GM12878 (cell line): Measurements from ENCODE around the gene KCNK5. TPM values are rescaled to one million over a fixed set of nuclear protein-coding genes. Genes with fewer than 3 reads are reported as not detected.

Experiments
- ATAC-seq: fragments of 200-7000 bp; cut with Tn5 transposase; 3 replicates; pipeline ENCODE4 v1.9.1; 2020; ENCODE audit warnings: mild to moderate bottlenecking, moderate library complexity
- BruUV-seq: library from RNA; stranded (reverse); fragments of 400-500 nt; replicated peaks from 2 replicates; lab custom pipeline; 2021; lab: Mats Ljungman, UMichigan
- CTCF ChIA-PET: fragments of 300-600 bp; sonication (Branson Sonifier 250); formaldehyde crosslinking; extraction: SDS; loops from one replicate; lab custom pipeline; 2021; ENCODE audit warnings: inconsistent platforms; lab: Yijun Ruan, JAX
- POLR2A ChIA-PET: fragments of 350-600 bp; formaldehyde crosslinking; extraction: SDS; loops from one replicate; lab custom pipeline; 2021; ENCODE audit warnings: inconsistent platforms; lab: Charles Lee
- RAD21 ChIA-PET: fragments of 300-600 bp; sonication (Branson Sonifier 250); formaldehyde crosslinking; loops from one replicate; lab custom pipeline; 2023; ENCODE audit warnings: antibody characterized with exemption; ENCODE audit not compliant: unreplicated experiment; lab: Charles Lee
- SMC1A ChIA-PET: fragments of 300-600 bp; sonication (Branson Sonifier 250); formaldehyde crosslinking; loops from one replicate; lab custom pipeline; 2023; ENCODE audit not compliant: unreplicated experiment, uncharacterized antibody; lab: Charles Lee
- DNase-seq: peaks from one replicate; pipeline ENCODE4 v3.0.0-alpha.2; 2011; ENCODE audit warnings: low read depth, low spot score
- FAIRE-seq: peaks from 3 replicates; lab custom pipeline; 2011; peaks lifted over from hg19 to GRCh38; lab: Jason Lieb, UNC
- H2AFZ ChIP-seq: 2 replicates; pipeline ENCODE4 v1.6.0; 2011; ENCODE audit warnings: low read depth, low read length, control low read depth; ENCODE audit not compliant: control insufficient read depth
- H3K27ac ChIP-seq: 2 replicates; pipeline ENCODE4 v1.5.1; 2011; ENCODE audit warnings: control low read depth; ENCODE audit not compliant: control insufficient read depth, insufficient read depth
- H3K27me3 ChIP-seq, 2 experiments: replicated peaks in 1 of 2; 2 replicates each; pipeline versions ENCODE4 v1.6.0 to v1.6.1; 2011; ENCODE audit warnings: low read length in 1 of 2; ENCODE audit not compliant: control insufficient read depth in 2 of 2, insufficient read depth in 2 of 2
- H3K36me3 ChIP-seq, 2 experiments: 2 replicates each; pipeline ENCODE4 v1.5.1; 2011; ENCODE audit warnings: low read length in 1 of 2; ENCODE audit not compliant: control insufficient read depth in 2 of 2, insufficient read depth in 2 of 2
- H3K4me1 ChIP-seq: 2 replicates; pipeline ENCODE4 v1.6.1; 2011; ENCODE audit warnings: mild to moderate bottlenecking, low read length, moderate library complexity, mixed read lengths; ENCODE audit not compliant: control insufficient read depth, insufficient read depth
- H3K4me2 ChIP-seq: 2 replicates; pipeline ENCODE4 v1.6.0; 2011; ENCODE audit warnings: control low read depth; ENCODE audit not compliant: control insufficient read depth, insufficient read depth
- H3K4me3 ChIP-seq: fragments of 200-600 bp; sonication (generic); 2 replicates; pipeline ENCODE4 v1.5.1; 2016
- H3K79me2 ChIP-seq: 2 replicates; pipeline ENCODE4 v1.6.0; 2011; ENCODE audit warnings: low read length; ENCODE audit not compliant: control insufficient read depth, insufficient read depth
- H3K9ac ChIP-seq: 2 replicates; pipeline ENCODE4 v1.8.0; 2011; ENCODE audit warnings: low read length, control low read depth, mixed read lengths; ENCODE audit not compliant: control insufficient read depth, insufficient read depth
- H3K9me3 ChIP-seq: replicated peaks from 3 replicates; pipeline ENCODE4 v1.5.1; 2011; ENCODE audit warnings: mild to moderate bottlenecking, low read length; ENCODE audit not compliant: control insufficient read depth, insufficient read depth
- H4K20me1 ChIP-seq: 2 replicates; pipeline ENCODE4 v1.6.0; 2011; ENCODE audit not compliant: control insufficient read depth, insufficient read depth
- BHLHE40 ChIP-seq, 2 experiments: fragments of 450-650 bp in 1 of 2; IDR thresholded peaks; 2 replicates each; pipeline ENCODE4 v1.6.1; 2011 to 2017; ENCODE audit warnings: low read depth in 2 of 2, borderline replicate concordance in 1 of 2, improper control_type of control experiment in 1 of 2, low read length in 1 of 2, mild to moderate bottlenecking in 1 of 2
- CREB1 ChIP-seq: IDR thresholded peaks from 2 replicates; pipeline ENCODE4 v1.6.1; 2012; ENCODE audit warnings: low read depth, mild to moderate bottlenecking, inconsistent platforms
- ESRRA ChIP-seq: IDR thresholded peaks from 2 replicates; pipeline ENCODE4 v1.6.1; 2012; ENCODE audit warnings: mild to moderate bottlenecking, low read length, improper control_type of control experiment
- EZH2 ChIP-seq: IDR thresholded peaks from 2 replicates; pipeline ENCODE4 v1.6.1; 2012; ENCODE audit warnings: low read depth, mild to moderate bottlenecking, control low read depth, inconsistent platforms, low read length, borderline replicate concordance; ENCODE audit not compliant: control insufficient read depth
- HCFC1 ChIP-seq: fragments of 150-350 bp; IDR thresholded peaks from 2 replicates; pipeline ENCODE4 v1.6.1; 2014; ENCODE audit warnings: low read length
- KLF5 ChIP-seq: fragments of 450-650 bp; IDR thresholded peaks from 2 replicates; pipeline ENCODE4 v1.6.1; 2014; ENCODE audit warnings: mild to moderate bottlenecking; ENCODE audit not compliant: partially characterized antibody
- MTA3 ChIP-seq: IDR thresholded peaks from 2 replicates; pipeline ENCODE4 v1.6.1; 2012; ENCODE audit warnings: low read length, inconsistent platforms, borderline replicate concordance
- NFXL1 ChIP-seq: fragments of 450-650 bp; IDR thresholded peaks from 2 replicates; pipeline ENCODE4 v1.6.1; 2017; ENCODE audit warnings: antibody characterized with exemption, mild to moderate bottlenecking, borderline replicate concordance
- NFYB ChIP-seq: IDR thresholded peaks from 2 replicates; pipeline ENCODE4 v1.6.1; 2011; ENCODE audit warnings: low read depth, mild to moderate bottlenecking, low read length, improper control_type of control experiment, moderate library complexity; ENCODE audit not compliant: insufficient read depth
- RBBP5 ChIP-seq: fragments of 200-600 bp; sonication (generic); conservative IDR thresholded peaks from 2 replicates; pipeline ENCODE4 v1.6.1; 2016
- STAT3 ChIP-seq: IDR thresholded peaks from 2 replicates; pipeline ENCODE4 v1.6.1; 2011; ENCODE audit warnings: low read depth, low read length, improper control_type of control experiment
- ZNF274 ChIP-seq: IDR thresholded peaks from one replicate; pipeline ENCODE4 v1.8.0; 2011; ENCODE audit not compliant: insufficient read length, insufficient read depth
- WGBS: methylation state at CpG from one replicate; pipeline ENCODE4 v1.1.6; 2016; ENCODE audit warnings: low lambda C conversion rate; ENCODE audit not compliant: insufficient replicate concordance, insufficient coverage; ENCODE audit errors: missing lambda C conversion rate; 5-methylcytosine and 5-hydroxymethylcytosine counted together
- in situ Hi-C: fragments of 300-500 bp; cut with MboI; formaldehyde crosslinking; loops from 9 replicates; pipeline ENCODE4 v1.14.3; 2018; ENCODE audit warnings: mixed read lengths
- intact Hi-C: fragments of 100-400 bp; cut with micrococcal nuclease; formaldehyde crosslinking; loops from one replicate; pipeline ENCODE4 v1.14.2; 2022; ENCODE audit not compliant: unreplicated experiment
- polyA plus RNA-seq, 11 experiments: library from polyadenylated mRNA; depleted of rRNA in 4 of 11; unstranded in 6 of 11; stranded (reverse) in 5 of 11; fragments of >200 nt; fragmentation: Nextera tagmentation in 4 of 11; fragmentation: Illumina TruSeq in 1 of 11; extraction: Ambion mirVana in 4 of 11; extraction: Trizol in 1 of 11; gene quantifications; 1 replicate in 1 of 11; 2 replicates in 10 of 11; pipeline versions ENCODE4 v1.2.1 to v1.2.3, GENCODE V29; 2011 to 2016; ENCODE audit warnings: inconsistent platforms in 2 of 11, missing spikeins in 2 of 11, low read depth in 1 of 11
- total RNA-seq, 4 experiments: library from RNA; depleted of rRNA in 3 of 4; stranded (reverse); fragments of >200 nt in 3 of 4; fragmentation: Illumina TruSeq in 1 of 4; extraction: Trizol in 1 of 4; gene quantifications; 2 replicates each; pipeline versions ENCODE4 v1.2.1 to v1.2.3, GENCODE V29; 2013 to 2021
- TF ChIP-seq, protein P1 (sequence below): IDR thresholded peaks from 2 replicates; pipeline ENCODE4 v1.6.1; 2012; ENCODE audit warnings: improper control_type of control experiment, low read depth, low read length; ENCODE audit not compliant: insufficient replicate concordance

KCNK5 gene
- total and polyA plus RNA-seq, 10 of the 15 experiments (the other 5 are each of a cell fraction or from before 2014, with no cell fraction given), result 0.11 to 4.2 (median 2.1) TPM

DNA sequence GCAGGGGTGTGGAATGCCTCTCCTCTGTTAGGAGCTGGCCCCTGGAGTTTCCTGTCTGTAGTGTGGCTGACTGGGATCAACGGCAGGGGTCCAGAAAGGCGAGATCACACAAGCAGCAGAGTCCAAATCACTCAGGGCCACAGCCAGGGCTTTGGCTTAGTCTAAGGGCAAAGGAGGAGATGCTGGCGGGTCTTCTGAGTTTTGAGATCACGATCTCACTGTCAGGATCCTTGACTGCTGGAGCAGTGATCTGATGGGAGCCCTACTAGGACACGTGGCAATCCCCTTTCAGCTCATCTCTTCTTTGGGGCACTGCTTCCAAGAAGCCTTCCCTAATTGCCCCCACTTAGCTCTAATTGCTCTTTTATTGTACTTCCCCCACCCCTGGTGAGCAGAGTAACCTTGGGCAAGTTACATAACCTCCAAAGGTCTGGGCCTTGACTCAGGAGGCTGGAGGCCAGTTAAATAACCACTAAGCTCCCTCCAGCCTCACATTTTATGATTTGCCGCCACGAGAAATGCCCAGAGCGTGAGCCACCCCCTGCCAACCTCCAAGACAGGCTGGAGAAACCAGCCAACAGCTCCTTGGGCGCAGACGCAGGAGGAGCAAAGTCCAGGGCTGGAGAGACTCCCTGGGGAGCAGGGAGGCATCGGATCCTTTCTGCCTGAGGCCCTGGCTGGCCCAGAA lies 12.0 kb downstream of the KCNK5 start:
- ATAC-seq (no peak), DNase-seq (no peak), FAIRE-seq (no peak)
- no peaks in the 10 kb centered on the region for H3K36me3 ChIP-seq
- H3K79me2 ChIP-seq, result peaks cover 8% of the 10 kb centered on the region
- H4K20me1 ChIP-seq, result no peaks in the 10 kb centered on the region; the same call in 1 of the 2 replicates
- ChIA-PET POLR2A (interaction anchor here (0.7 to 3.3 kb wide), 5 partner anchors 7 to 1857 kb away, joined by 3 to 13 read pairs (median 5); partner anchors contain the start of gene KCNK5), RAD21 (interaction anchor here (0.8 to 1.7 kb wide), 3 partner anchors 11 to 20 kb away, joined by 3 to 4 read pairs (median 3); no protein-coding TSS in a partner anchor), CTCF (interaction anchor here (0.7 to 1.6 kb wide), 6 partner anchors 9 to 1923 kb away, joined by 3 to 6 read pairs (median 4); partner anchors contain the start of gene KCNK5), SMC1A (interaction anchor here (0.9 to 5.2 kb wide), 8 partner anchors 8 to 86 kb away, joined by 3 to 32 read pairs (median 6); partner anchors contain the start of gene KCNK5)
- H3K9me3 ChIP-seq, result no peaks in the 10 kb centered on the region
- H3K4me3 ChIP-seq, result no peak overlapping the region
- TF ChIP-seq RBBP5, result no peak
- no peak for TF ChIP-seq ZNF274
- TF ChIP-seq STAT3, result no peak
- TF ChIP-seq ESRRA, result no peak
- no peak for TF ChIP-seq CREB1
- no peak for TF ChIP-seq EZH2
- TF ChIP-seq MTA3, result no peak
- TF ChIP-seq NFXL1, result no peak
- TF ChIP-seq KLF5, result no peak
- TF ChIP-seq BHLHE40 (IDR thresholded peaks at IDR 0.05; ENCODE audit: borderline replicate concordance in 1 of 2, low read depth in 2 of 2, low read length in 1 of 2), result no peak
- TF ChIP-seq NFYB, result no peak
- TF ChIP-seq, protein P1, sequence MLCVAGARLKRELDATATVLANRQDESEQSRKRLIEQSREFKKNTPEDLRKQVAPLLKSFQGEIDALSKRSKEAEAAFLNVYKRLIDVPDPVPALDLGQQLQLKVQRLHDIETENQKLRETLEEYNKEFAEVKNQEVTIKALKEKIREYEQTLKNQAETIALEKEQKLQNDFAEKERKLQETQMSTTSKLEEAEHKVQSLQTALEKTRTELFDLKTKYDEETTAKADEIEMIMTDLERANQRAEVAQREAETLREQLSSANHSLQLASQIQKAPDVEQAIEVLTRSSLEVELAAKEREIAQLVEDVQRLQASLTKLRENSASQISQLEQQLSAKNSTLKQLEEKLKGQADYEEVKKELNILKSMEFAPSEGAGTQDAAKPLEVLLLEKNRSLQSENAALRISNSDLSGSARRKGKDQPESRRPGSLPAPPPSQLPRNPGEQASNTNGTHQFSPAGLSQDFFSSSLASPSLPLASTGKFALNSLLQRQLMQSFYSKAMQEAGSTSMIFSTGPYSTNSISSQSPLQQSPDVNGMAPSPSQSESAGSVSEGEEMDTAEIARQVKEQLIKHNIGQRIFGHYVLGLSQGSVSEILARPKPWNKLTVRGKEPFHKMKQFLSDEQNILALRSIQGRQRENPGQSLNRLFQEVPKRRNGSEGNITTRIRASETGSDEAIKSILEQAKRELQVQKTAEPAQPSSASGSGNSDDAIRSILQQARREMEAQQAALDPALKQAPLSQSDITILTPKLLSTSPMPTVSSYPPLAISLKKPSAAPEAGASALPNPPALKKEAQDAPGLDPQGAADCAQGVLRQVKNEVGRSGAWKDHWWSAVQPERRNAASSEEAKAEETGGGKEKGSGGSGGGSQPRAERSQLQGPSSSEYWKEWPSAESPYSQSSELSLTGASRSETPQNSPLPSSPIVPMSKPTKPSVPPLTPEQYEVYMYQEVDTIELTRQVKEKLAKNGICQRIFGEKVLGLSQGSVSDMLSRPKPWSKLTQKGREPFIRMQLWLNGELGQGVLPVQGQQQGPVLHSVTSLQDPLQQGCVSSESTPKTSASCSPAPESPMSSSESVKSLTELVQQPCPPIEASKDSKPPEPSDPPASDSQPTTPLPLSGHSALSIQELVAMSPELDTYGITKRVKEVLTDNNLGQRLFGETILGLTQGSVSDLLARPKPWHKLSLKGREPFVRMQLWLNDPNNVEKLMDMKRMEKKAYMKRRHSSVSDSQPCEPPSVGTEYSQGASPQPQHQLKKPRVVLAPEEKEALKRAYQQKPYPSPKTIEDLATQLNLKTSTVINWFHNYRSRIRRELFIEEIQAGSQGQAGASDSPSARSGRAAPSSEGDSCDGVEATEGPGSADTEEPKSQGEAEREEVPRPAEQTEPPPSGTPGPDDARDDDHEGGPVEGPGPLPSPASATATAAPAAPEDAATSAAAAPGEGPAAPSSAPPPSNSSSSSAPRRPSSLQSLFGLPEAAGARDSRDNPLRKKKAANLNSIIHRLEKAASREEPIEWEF, result no peak
- no peak for TF ChIP-seq HCFC1
- no peak overlapping the region for H3K27ac ChIP-seq
- no peak overlapping the region for H2AFZ ChIP-seq
- 50% methylated on average over 11 of the region's 11 CpGs for WGBS
- H3K9ac ChIP-seq, result no peak overlapping the region
- no peaks in the 10 kb centered on the region for H3K27me3 ChIP-seq
- H3K4me1 ChIP-seq, result peaks cover 19% of the 10 kb centered on the region
- in situ Hi-C loops (no loop called here), intact Hi-C loops (no loop called here)
- no peak overlapping the region for H3K4me2 ChIP-seq
- no TSS peak for BruUV-seq
